HG02840 (cell line): Measurements from ENCODE around the gene UPF3B.
A peak's percentile ranks its signal among the peaks of the same experiment; 100 is the strongest.
"Not testable (repeated sequence)": the region's sequence is repeated elsewhere in the genome, so short reads cannot be mapped to it uniquely, and the experiment has no call there.

Source experiments
- ATAC-seq: cut with Tn5 transposase; IDR thresholded peaks from one replicate; pipeline ENCODE4 v1.9.1; 2021; ENCODE audit warnings: mild to moderate bottlenecking, moderate library complexity, moderate number of reproducible peaks; ENCODE audit not compliant: unreplicated experiment, low FRiP score

Gene UPF3B

DNA sequence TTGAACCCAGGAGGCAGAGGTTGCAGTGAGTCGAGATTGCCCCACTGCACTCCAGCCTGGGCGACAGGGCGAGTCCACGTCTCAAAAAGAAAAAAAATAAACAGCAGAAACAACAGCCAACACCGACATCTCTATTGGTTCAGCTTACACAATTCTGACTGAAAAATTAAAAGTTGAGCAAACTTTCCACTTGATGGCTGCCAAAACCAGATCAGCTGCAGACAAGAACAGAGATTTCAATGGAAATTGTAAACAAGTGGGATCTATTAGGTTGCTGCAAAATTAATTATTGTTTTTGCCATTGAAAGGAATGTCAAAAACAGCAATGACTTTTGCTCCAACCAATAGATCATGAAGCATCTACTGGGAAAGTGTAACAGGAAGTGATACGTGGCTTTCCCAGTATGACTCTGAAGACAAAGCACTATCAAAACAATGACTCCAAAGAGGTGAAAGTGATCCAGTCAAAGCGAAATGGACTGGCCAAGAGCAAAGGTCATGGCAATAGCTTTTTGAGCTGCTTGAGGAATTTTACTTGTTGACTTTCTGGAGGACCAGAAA, 26.3 kb downstream of the UPF3B start:
- no peak for ATAC-seq

DNA sequence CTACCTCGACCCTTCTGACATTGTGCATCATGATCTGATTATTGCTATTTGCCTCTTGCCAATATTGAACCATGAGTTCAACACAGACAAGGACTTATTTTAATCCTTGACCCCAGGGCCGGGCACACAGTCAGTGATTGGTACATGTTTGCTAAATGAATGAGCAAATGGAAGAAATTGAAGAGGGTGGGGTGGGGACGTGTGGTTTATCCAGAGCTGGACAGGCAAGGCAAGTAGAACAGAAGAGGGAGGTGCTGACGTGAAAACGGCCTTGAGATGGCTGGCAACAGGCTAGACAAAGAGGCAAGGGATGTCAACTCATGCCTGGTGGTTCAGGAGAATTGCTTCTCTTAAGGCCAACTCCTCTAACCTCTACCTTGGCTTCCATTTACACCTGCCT, 28.5 kb downstream of the UPF3B start:
- not testable (repeated sequence) for ATAC-seq

DNA sequence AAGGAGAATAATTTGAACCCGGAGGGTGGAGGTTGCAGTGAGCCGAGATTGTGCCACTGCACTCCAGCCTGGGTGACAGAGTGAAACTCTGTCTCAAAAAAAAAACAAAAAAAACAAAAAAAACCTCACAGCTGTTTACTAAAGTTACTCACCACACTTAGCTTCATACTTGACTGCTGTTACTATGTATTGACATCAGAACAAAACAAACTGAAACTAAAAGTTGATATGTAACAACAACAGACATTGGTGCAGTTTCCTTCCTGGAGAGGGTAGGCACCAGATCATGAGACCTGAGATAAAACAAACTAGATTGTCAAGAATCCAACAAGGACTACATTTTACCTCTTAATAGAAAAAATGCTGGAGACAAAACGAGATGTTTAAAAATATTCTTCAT, 31.1 kb downstream of the UPF3B start:
- peak; percentile 96 for ATAC-seq

DNA sequence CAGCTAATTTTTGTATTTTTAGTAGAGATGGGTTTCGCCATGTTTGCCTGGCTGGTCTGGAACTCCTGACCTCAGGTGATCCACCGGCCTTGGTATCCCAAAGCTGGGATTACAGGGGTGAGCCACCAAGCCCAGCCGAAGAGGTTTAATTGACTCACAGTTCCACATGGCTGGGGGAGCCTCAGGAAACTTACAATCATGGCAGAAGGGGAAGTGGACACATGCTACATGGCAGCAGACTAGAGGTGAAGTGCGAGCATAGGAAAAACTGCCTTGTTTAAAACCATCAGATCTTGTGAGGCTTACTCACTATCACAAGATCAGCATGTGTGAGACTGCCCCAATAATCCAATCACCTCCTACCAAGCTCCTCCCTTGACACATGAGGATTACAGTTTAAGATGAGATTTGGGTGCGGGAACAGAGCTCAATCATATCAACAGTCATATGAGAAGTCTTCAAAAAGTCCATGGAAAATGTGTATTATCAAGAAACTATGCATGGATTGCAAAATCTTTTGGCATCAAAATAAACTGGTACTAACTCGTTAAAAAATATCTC, 35.6 kb downstream of the UPF3B start:
- ATAC-seq: no peak

DNA sequence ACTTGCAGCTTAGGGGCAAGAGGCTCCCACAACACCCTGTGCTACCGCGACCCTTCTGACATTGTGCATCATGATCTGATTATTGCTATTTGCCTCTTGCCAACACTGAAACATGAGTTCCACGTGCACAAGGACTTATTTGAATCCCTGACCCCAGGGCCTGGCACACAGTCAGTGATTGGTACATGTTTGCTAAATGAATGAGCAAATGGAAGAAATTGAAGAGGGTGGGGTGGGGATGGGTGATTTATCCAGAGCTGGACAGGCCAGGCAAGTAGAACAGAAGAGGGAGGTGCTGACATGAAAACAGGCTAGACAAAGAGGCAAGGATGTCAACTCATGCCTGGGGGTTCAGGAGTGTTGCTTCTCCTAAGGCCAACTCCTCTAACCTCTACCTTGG, 36.5 kb downstream of the UPF3B start:
- ATAC-seq: no peak

DNA sequence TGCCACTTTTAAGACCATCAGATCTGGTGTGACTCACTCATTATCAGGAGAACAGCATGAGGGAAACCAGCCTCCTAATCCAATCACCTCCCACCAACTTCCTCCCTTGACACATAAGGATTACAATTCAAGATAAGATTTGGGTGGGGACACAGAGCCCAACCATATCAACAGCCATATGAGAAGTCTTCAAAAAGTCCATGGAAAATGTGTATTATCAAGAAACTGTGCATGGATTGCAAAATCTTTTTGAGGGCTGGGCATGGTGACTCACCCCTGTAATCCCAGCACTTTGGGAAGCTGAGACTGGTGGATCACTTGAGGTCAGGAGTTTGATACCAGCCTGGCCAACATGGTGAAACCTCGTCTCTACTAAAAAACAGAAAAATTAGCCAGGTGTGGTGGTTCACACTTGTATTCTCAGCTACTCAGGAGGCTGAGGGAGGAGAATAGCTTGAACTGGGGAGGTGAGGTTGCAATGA, 43.5 kb downstream of the UPF3B start:
- ATAC-seq: no peak

DNA sequence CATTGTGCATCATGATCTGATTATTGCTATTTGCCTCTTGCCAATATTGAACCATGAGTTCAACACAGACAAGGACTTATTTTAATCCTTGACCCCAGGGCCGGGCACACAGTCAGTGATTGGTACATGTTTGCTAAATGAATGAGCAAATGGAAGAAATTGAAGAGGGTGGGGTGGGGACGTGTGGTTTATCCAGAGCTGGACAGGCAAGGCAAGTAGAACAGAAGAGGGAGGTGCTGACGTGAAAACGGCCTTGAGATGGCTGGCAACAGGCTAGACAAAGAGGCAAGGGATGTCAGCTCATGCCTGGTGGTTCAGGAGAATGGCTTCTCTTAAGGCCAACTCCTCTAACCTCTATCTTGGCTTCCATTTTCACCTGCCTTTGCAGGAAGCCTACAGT, 44.3 kb downstream of the UPF3B start:
- ATAC-seq: not testable (repeated sequence)

DNA sequence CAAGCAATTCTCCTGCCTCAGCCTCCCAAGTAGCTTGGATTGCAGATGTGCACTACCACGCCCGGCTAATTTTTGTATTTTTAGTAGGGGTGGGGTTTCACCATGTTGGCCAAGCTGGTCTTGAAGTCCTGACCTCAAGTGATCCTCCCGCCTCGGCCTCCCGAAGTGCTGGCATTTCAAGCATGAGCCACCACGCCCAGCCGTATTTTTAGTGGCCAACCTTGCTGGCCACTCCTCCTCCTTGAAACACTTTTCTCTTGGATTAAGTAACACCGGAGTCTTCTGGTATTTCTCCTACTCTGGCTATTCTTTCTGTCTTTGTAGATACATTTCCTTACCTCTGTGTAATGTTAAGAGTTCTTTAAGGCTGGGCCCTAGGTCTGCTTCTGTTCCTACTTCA, 50.2 kb downstream of the UPF3B start:
- ATAC-seq: no peak

DNA sequence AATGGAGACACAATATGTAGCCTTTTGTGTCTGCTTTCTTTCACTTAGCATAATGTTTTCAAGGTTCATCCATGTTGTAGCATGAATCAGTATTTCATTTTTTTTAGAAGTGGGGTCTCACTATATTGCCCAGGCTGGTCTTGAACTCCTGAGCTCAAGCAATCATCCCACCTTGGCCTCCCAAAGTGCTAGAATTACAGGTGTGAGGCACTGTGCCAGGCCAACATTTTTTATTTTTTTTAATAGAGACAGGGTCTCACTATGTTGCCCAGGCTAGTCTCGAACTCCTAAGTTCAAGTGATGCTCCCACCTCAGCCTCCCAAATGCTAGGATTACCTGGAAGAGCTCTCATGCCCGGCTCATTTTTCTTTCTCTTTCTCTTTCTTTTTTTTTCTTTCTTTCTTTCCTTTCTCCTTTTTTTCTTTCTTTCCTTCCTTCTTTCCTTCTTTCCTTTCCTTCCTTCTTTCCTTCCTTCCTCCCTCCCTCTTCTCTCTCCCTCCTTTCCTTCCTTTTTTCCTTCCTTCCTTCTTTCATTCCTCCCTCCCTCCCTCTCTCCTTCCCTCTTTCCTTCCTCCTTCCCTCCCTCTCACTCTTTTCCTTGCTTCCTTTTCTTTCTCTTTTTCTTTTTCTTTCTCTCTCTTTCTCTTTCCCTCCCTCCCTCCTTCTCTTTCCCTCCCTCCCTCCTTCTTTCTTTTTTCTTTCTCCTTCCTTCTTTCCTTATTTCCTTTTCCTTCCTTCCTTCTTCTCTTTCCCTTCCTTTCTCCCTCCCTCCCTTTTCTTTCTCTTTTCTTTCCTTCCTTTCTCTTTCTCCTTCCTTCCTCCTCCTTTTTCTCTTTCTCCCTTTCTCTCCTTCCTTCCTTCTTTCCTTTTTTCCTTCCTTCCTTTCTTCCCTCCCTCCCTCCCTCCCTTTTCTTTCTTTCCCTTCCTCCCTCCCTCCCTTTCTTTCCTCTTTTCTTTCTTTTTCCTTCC, 51.2 kb downstream of the UPF3B start:
- no peak for ATAC-seq

DNA sequence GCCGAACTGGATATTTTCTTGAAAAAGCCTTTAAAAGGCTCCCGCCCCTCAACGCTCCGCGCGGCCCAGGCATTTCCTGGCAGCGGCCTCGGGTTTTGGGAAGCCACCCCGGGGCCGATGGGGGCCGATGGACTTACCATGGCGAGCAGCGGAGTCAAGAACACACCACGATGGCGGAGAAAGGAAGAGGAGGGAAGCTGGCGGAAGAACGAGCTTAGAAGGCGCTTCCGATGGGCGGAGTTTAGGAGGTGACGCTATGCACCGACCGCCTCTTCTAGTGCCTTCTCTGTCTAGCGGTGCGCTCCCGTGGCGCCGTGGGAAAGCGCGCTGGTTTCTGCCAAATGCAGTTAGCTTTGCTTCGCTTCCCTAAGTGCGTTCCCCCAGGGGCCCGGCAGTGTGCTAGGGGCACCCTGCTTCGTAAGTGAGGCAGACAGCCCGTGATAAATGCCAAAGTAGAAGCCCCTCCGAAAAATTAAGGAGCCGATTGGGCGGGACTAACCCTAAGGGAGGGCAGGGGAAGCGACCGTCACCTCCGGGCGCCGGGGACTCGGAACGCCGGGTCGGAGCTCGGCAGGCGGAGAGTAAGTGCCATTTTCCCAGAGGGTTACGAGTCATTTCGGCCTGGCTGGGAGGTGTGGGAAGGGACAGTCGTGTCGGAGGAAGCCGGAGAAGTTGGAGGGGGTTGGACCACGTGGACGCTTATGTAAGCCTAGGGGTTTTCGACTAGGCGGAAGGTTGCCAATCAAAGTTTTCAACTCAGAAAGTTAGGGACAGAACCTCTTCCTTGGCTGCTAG, 61.1 kb downstream of the UPF3B start, which contains the start of gene RPL39:
TSS of gene RPL39 (minus strand) at position 194 of the 795 bp plus-strand sequence. CDS start at position 140, 54 bp downstream.
- ATAC-seq: peak; percentile 81

DNA sequence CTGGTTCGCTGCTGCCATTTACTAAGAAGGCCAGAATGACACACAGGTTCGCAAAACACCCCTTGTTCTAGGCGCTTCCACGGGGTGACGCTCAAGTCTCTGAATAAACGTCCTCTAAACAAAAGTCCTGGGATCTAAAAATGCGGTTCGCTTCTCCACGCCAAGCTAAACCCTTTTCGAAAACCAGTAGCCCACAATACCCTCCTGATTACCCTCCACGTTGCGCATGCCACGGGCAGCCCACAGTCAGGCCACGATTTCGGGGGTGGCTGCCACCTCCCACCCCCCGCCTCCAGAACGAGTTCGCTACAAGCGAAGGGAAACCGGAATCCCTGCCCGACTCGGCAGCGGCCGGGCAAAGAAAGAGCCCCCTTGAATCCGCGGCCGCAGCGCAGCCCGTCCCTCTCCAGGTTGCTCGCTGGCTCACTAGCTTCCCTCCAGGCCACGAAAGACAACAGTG, 61.8 kb downstream of the UPF3B start:
- peak; percentile 23 for ATAC-seq

DNA sequence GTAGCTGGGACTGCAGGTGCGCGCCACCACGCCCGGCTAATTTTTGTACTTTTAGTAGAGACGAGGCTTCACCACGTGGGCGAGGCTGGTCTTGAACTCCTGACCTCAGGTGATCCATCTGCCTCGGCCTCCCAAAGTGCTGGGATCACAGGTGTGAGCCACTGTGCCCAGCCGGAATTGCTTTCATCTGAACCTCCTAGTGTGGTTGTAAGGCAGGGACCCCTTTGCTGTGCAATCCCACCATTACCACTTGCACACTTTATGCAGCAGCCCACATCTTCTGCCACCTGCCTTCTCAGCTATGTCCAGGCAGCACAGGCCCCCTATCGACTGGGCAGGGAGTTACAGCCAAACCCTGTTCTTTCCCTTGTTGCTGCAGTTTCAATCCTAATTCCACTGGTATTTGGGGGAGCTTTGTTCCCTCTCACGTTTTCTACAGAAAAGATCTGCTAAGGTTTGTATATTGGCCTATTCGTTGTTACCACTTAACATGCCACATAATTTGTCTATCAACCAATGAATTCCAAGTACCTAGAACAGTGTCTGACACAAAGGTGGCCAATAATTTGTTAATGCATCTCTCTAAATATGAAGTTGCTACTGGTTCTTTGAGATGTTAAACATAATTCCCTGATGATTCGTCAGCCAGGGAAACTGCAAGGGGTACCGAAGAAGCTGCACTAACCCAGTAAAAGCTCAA, 67.9 kb downstream of the UPF3B start:
- no peak for ATAC-seq
